HG03354 (cell line): Measurements from ENCODE around the gene RBFOX1.

Experiments
- ATAC-seq: cut with Tn5 transposase; IDR thresholded peaks from one replicate; pipeline ENCODE4 v1.9.1; 2021; ENCODE audit warnings: mild to moderate bottlenecking; ENCODE audit not compliant: unreplicated experiment, poor library complexity, severe bottlenecking

Gene RBFOX1

DNA sequence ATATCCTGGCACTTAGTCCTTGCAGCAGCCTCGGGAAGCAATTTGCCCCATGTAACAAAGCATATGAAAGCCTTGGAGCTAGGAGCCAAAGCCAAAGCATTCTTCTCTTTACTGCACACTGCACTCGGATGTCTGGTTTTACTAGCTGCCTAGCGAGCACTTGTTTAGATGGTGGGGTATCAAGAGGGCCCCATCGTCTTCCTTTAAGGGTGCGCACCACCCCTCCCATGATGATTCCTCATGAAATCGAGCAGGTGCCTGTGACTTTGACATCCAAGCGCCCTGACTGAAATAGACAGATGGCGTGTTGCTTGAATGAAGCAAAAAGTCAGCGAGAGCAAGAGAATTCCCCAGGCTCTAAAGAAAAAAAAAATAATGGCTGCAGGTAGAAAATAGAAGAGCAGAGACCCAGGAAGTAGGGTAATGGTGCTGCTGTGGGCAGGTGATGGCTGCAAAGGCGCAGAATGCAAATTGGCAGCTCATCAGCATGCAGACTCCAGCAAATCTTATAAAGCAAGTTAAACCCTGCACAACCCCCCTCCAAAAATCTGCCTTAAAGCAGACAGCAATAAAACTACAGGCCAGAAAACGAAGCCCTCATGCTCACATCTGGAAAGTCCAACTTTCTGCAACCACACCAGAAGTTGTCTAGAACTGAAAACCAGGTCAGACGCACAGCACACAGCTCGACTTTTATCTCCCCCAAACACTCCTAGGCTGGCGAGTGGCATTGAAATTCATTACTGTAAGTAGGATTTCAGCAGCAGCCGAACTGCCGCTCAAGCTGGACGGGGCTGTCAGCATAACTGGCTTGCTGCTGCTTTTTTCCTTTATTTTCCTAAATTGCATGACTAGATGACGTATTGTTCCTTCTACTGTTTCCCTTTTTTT lies 384.3 kb downstream of the RBFOX1 start:
- no peak for ATAC-seq

DNA sequence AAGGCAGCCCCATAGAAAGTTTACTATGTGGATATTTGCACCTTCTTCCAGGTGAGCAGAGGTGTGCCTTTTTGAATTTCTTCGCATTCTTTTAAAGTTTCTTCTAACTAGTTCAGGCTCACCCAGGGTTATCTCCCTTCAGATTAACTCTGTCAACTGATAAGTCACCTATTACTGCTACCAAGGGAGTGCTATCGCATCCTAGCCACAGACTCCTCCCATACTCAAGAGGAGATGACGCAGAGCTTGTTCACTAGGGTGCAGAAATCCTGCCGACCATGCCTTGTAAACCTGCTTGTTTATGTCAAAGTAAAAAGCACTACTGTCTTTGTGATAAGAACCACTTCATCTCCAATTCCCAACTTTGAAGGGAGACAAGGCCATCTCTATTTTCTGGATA lies 390.1 kb downstream of the RBFOX1 start:
- ATAC-seq: no peak

DNA sequence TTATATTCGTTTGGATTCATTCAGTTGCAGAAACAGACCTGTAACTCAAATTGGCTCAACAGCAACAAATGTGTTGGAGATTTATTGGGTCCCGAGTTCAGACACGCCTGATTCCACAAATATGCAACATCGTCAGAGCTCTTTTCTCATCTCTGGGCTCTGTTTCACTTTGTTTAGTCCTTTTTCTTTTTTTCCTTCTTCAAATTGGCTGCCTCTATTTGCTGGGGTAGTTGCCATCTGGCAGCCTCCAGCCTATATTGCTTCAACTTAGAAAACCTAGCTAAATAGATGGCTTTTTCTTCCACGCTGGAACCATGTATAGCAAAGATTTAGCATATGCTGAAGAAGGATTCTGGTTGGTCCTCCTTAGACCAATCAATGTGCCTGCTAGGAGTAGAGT lies 398.5 kb downstream of the RBFOX1 start:
- ATAC-seq: no peak

DNA sequence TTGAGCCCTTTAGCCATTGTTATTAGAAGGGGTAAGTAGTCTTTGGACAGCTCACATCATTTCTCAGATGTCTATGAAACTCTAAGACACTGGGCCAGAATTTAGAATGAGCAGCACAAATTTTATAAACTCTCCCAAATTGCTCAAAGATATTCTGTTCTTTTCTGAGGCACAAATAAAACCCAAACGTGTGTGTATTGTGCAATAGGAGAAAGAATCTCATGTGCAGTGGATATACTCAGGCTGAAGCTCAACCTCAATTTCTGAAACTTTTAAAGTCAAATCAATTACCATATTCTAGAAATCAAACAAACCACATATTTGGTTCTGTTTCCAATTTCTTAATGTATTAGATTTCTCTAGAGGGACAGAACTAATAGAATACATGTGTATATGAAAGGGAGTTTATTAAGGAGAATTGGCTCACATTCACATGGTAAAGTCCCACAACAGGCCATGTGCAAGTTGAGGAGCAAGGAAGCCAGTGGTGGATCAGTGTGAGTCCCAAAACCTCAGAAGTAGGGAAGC lies 403.6 kb downstream of the RBFOX1 start:
- ATAC-seq: no peak

DNA sequence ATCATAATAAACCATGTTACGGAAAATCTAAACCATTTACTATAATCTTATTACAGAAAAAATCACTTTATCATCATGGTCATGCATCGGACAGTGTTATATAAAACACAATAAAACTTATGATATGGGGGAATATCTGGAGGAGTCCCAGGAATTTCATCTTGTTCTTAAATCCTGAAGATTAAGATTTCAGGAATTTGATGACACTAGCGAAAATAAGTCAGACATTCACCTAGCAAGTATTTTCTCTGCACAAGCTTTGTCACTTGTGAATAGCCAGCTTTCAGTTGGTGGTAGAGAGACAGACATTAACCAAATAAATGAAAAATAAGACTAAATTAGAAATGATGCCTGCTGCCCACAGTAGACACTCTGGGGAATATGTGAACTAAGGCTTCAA lies 410.0 kb downstream of the RBFOX1 start:
- no peak for ATAC-seq

DNA sequence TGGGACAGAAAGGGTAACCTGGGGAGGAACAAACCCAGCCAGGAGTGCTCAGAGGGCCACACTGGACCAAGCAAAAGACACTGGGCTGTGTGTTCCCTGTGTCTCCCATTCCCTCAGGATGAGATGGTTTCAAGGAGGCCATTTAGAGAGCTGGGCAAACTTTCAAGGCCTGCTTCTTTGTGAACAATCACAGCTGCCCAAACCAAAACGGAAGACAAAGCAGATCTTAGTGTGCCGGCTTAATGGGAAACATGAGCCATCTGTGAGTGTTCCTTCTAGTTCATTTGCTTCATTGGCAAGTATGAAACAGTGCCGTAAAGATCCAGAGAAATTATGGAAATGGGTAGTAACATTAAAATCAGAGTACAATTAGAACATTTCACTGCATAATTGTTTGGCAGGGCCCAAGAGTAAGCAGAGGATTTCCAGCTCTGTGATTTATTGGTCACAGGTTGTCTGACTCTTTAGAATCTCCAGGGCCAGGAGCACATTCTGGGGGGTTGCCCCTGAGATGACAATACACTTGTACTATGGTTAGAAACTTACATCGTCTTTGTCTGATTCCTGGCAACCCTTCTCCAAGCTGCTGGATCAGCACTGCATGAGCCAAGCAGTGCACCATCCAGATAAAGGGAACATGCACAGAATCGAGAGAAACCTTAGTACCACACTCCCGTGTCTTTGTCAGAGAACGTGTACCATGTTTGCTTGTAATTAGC lies 412.1 kb downstream of the RBFOX1 start:
- no peak for ATAC-seq

DNA sequence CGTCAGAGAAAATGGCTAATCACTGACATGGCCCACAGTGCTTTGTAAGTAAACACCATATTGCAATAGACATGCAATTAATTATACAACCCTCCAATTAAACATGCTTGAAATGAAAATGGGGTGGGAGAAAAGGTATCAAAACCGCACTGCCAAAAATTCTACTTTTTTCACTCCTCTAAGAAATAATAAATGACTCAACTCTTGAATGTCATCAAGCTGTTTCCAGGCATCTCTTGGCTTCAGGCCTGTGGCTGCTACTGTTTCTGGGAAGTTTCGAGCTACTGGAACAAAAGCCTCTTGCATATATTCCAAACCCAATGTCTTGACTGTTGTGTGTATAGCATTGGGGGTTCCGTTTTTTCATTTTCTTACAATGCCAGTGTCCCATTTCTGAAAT lies 412.6 kb downstream of the RBFOX1 start:
- no peak for ATAC-seq

DNA sequence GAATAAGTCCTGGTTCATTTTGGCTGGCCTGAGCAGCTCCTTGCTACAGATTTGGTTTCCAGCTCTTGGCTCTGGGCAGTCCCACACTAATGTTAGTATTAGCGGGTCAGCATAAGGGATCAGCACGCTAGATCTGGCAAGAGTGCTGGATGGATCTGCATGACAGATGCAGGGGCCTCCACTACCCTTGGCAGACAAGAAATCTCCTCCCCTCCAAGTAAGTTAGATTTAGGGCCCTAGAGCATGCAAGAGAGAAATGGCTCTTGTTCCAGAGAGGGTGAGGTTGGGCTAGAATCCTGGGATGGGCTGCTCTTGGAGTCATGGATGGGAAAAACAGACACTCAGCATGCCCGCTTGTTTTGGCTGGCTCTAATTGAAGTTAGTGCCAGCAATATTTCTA lies 414.3 kb downstream of the RBFOX1 start:
- no peak for ATAC-seq

DNA sequence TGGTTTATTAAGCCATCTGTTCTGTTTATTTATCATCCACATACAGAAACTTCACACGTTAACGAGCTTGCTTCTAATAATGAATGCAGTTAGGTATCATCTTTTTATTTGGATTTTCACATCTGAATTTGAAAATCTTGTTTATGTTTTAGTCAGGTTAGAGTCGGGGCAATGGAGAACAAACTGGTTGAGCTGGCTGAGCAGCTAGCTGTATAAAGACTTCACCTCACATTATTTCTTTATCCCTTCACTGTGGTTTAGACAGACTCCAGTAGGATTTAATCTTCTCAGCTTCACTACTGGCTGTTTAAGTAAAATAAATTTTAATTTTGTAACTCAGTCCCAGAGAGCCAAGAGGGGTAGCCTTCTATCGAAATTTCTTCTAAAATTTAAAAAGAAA lies 415.9 kb downstream of the RBFOX1 start:
- no peak for ATAC-seq

DNA sequence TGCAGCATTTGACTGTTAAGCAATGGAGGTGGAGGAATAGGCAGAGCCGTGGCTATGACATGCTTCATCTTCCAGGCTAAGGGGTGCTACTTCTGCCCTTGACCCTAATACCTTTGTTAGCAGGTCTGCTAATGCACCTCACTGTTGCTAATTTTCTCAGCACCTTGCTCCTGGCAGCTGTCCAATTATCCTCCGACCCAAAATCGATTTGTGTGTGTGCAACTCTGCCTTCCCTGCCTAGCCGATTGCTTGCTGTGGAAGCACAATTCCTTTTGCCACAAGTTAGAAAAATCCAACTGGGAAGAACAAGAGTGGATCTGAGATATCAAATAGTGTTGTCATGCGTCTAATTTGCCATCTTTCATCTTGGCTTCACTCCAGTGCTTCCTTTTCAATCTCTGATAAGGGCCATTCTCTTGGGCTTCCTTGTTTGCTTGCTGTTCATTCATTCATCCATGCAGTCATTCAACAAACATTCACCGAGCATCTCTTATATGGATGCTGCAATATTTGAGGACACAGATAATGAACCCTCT lies 422.8 kb downstream of the RBFOX1 start:
- ATAC-seq: no peak
